Bronchial epithelial cell (primary cell): ENCODE measurements around the gene LMCD1. TPM values are rescaled to one million over a fixed set of nuclear protein-coding genes. Genes with fewer than 3 reads are reported as not detected.

Experiments used
- DNase-seq: peaks from one replicate; pipeline ENCODE4 v3.0.0-alpha.2; 2010; ENCODE audit warnings: low read depth
- FAIRE-seq: peaks from 2 replicates; lab custom pipeline; 2011; peaks lifted over from hg19 to GRCh38; lab: Jason Lieb, UNC
- H3K27me3 ChIP-seq: 2 replicates; pipeline ENCODE4 v1.5.1; 2011; ENCODE audit warnings: low read length; ENCODE audit not compliant: control insufficient read depth, insufficient read depth
- H3K36me3 ChIP-seq: 2 replicates; pipeline ENCODE4 v1.5.1; 2011; ENCODE audit warnings: low read length; ENCODE audit not compliant: control insufficient read depth, insufficient read depth
- H3K4me3 ChIP-seq: 2 replicates; pipeline ENCODE4 v1.5.1; 2011; ENCODE audit warnings: mild to moderate bottlenecking, low read depth, low read length, control low read depth
- total RNA-seq: library from RNA; depleted of rRNA; stranded (reverse); fragments of >200 nt; gene quantifications from 2 replicates; pipeline ENCODE4 v1.2.1, GENCODE V29; 2014
- TF ChIP-seq, protein P1 (sequence below): IDR thresholded peaks from 2 replicates; pipeline ENCODE4 v1.5.1; 2011; ENCODE audit warnings: mild to moderate bottlenecking, moderate library complexity, low read length, control low read depth, inconsistent platforms; ENCODE audit not compliant: insufficient read depth, severe bottlenecking

The LMCD1 gene
- total RNA-seq, 1 donor from 2014 or later = 2.6 TPM

DNA sequence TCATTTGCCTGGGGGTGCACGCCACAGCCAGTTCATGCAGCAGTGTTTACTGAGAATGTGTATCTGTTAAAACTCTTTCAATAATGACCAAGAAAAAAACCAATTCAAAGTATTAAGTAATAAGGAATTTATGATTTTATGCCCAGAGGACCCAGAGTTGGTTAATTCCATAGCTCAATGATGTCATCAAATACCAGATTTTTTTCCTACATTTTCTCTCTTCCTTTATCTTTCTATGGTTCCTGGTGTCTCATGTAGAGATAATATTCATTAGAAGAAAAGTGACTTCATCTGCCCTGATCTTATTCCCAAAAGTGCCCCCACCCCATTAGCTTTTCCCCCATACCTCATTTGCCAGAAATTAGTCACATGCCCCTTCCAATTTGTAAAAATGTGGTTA lies 44.6 kb upstream of the LMCD1 start:
- no peaks in the 10 kb centered on the region for H3K27me3 ChIP-seq
- TF ChIP-seq, protein P1, sequence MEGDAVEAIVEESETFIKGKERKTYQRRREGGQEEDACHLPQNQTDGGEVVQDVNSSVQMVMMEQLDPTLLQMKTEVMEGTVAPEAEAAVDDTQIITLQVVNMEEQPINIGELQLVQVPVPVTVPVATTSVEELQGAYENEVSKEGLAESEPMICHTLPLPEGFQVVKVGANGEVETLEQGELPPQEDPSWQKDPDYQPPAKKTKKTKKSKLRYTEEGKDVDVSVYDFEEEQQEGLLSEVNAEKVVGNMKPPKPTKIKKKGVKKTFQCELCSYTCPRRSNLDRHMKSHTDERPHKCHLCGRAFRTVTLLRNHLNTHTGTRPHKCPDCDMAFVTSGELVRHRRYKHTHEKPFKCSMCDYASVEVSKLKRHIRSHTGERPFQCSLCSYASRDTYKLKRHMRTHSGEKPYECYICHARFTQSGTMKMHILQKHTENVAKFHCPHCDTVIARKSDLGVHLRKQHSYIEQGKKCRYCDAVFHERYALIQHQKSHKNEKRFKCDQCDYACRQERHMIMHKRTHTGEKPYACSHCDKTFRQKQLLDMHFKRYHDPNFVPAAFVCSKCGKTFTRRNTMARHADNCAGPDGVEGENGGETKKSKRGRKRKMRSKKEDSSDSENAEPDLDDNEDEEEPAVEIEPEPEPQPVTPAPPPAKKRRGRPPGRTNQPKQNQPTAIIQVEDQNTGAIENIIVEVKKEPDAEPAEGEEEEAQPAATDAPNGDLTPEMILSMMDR = no peak
- FAIRE-seq = no peak
- H3K4me3 ChIP-seq = no peak overlapping the region
- no peak for DNase-seq
- H3K36me3 ChIP-seq = no peaks in the 10 kb centered on the region

DNA sequence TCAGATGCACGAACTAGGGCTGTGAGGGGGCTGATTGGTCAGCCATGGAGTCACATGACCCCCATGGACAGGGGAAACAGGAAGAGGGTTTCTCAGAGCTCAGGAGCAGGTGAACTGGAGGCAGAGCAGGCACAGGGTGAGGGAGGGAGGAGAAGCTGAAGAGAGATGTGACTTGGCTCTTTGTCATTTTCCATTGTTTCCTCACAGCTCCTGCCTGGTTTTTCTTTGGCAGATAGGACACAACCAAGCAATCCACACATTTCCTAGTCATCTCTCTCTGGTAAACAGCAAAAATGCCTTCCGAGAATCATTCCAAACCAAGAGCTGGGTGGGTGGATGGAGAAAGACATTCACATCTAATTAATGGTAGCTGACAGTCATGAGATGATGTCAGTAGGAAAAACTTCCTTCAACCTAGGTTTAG lies 43.4 kb upstream of the LMCD1 start:
- H3K36me3 ChIP-seq = no peaks in the 10 kb centered on the region
- TF ChIP-seq, protein P1 = no peak
- H3K4me3 ChIP-seq = no peak overlapping the region
- FAIRE-seq (no peak), DNase-seq (peak; percentile 20)
- H3K27me3 ChIP-seq = no peaks in the 10 kb centered on the region

DNA sequence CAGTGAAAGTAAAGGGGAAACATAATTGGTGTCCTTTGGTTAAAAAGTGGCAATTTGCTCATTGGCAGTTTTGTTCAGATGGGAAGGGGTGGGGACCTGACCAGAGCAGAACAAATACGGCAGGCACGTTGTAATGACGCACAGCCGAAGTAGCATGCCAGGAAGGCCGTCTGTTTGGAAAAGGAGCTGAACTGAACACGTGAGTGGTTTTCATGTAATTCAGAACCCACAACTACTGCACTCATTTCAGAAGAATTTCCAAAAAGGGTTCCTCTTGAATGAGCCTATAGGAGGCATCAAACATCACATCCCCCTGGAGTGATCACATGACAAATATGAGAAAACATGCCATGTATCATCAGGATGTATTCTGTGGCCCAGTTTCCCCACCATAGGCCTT lies 42.9 kb upstream of the LMCD1 start:
- no peak for FAIRE-seq
- TF ChIP-seq, protein P1 = no peak
- Histone ChIP-seq H3K36me3 (no peaks in the 10 kb centered on the region), H3K27me3 (no peaks in the 10 kb centered on the region), H3K4me3 (no peak overlapping the region)
- DNase-seq = peak; percentile 82

DNA sequence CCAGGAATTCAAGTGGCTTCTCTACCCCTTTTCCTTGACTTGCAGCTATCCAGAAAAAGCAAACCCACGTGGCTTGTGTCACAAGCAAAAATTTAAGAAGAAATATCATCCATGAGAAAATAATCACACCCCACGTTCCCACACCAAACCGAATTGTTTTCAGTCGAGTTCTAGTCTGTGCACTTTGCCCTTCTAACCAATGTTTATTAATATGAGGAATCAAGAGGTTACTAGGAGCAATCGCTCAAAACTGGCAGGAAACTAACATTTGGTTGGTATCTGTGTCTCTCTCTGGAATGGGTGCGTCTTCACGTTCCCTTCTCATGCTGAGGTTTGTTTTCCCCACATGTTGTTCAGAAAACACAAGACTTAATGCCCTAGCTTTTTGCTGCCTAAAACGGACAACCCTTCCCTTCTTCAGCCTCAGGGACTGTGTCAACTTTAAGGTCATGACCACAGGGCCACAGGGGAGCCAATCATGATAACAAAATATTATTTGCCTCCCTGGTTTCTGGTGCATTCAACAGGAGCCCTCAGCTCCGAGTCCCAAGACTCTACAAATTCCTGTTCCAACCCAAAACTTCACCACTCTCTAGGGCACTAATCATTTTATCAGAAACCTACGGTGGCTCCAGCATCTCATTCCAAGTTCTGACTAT lies 41.4 kb upstream of the LMCD1 start:
- H3K27me3 ChIP-seq = no peaks in the 10 kb centered on the region
- DNase-seq (no peak), FAIRE-seq (no peak)
- no peak overlapping the region for H3K4me3 ChIP-seq
- TF ChIP-seq, protein P1 = no peak
- no peaks in the 10 kb centered on the region for H3K36me3 ChIP-seq

DNA sequence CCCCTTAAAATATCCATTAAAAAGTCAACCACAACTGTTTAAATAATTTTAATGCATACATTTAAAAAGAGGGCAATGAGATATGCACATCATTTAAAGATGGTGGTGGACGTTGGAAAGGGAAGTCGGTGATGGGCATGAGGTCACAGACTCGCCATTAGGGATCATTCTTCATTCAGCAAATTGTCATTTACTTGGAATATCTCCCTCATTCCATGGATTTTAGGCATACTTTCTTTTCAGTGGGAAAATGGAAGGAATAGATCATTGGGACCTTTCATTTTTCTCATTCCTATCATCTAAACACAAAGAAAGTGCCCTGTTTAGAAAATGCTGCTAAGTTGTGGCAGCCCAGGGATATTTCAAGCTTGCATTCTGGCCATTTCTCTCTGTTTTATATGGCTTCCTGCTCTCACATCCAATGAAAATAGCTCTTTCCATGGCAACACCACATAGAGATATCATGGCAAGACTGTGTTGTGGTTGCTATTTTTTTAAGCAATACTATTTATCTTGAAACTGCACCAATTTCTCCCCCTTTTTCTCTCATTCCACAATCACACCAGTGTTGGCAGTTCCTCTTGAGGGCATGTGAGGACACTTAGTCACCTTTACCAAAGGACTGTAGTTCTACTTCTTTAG lies 40.7 kb upstream of the LMCD1 start:
- FAIRE-seq = no peak
- no peaks in the 10 kb centered on the region for H3K36me3 ChIP-seq
- TF ChIP-seq, protein P1 = no peak

GRCh38 chr3:8464668-8465067 lies 37.0 kb upstream of the LMCD1 start:
- H3K27me3 ChIP-seq = no peaks in the 10 kb centered on the region
- H3K36me3 ChIP-seq = no peaks in the 10 kb centered on the region
- no peak for DNase-seq
- FAIRE-seq = no peak
- TF ChIP-seq, protein P1 = no peak
- no peak overlapping the region for H3K4me3 ChIP-seq

More for the DNA sequence above, 40.7 kb upstream of the LMCD1 start:
- Histone ChIP-seq H3K27me3 (no peaks in the 10 kb centered on the region), H3K4me3 (no peak overlapping the region)
- DNase-seq = no peak
